ENCODE measurements around the gene AUH.

Gene AUH

GRCh38 chr9:91243029-91243428 is 118.7 kb downstream of the AUH start:
- intact Hi-C loops (cut with DNase I; ENCODE audit: low total_unique reads), result no loop called here
- H3K4me1 ChIP-seq, result no peaks in the 10 kb centered on the region
- H3K27me3 ChIP-seq, result no peaks in the 10 kb centered on the region
- DNase-seq, result no peak
- H3K9me3 ChIP-seq, result no peaks in the 10 kb centered on the region
- H3K4me3 ChIP-seq, result no peak overlapping the region
- TF ChIP-seq CTCF (IDR thresholded peaks at IDR 0.05), result no peak
- no peaks in the 10 kb centered on the region for H3K36me3 ChIP-seq
- no peak overlapping the region for H3K27ac ChIP-seq

GRCh38 chr9:91241909-91242308 is 119.8 kb downstream of the AUH start:
- no peak for TF ChIP-seq CTCF (IDR thresholded peaks at IDR 0.05)
- intact Hi-C loops (cut with DNase I; ENCODE audit: low total_unique reads), result no loop called here

GRCh38 chr9:91240596-91241165 is 121.0 kb downstream of the AUH start:
- no peak for DNase-seq
- no peaks in the 10 kb centered on the region for H3K27me3 ChIP-seq
- intact Hi-C loops (cut with DNase I; ENCODE audit: low total_unique reads), result no loop called here
- H3K36me3 ChIP-seq, result no peaks in the 10 kb centered on the region
- no peaks in the 10 kb centered on the region for H3K4me1 ChIP-seq
- no peak for TF ChIP-seq CTCF (IDR thresholded peaks at IDR 0.05)
- H3K4me3 ChIP-seq, result no peak overlapping the region
- no peaks in the 10 kb centered on the region for H3K9me3 ChIP-seq
- H3K27ac ChIP-seq, result no peak overlapping the region

More at GRCh38 chr9:91241909-91242308, 119.8 kb downstream of the AUH start:
- no peaks in the 10 kb centered on the region for H3K9me3 ChIP-seq
- no peak overlapping the region for H3K27ac ChIP-seq
- H3K36me3 ChIP-seq, result no peaks in the 10 kb centered on the region
- H3K4me1 ChIP-seq, result no peaks in the 10 kb centered on the region
- H3K27me3 ChIP-seq, result no peaks in the 10 kb centered on the region
- no peak overlapping the region for H3K4me3 ChIP-seq
- DNase-seq, result no peak

- no peak for DNase-seq
- H3K4me1 ChIP-seq, result no peaks in the 10 kb centered on the region
- no peak for TF ChIP-seq CTCF (IDR thresholded peaks at IDR 0.05)
- H3K4me3 ChIP-seq, result no peak overlapping the region
- H3K27ac ChIP-seq, result no peak overlapping the region
- no peaks in the 10 kb centered on the region for H3K36me3 ChIP-seq
- no peaks in the 10 kb centered on the region for H3K9me3 ChIP-seq
- intact Hi-C loops (cut with DNase I; ENCODE audit: low total_unique reads), result no loop called here
- H3K27me3 ChIP-seq, result no peaks in the 10 kb centered on the region
Measured at GRCh38 chr9:91239367-91240111, 122.2 kb downstream of the AUH start.

GRCh38 chr9:91234523-91234922 is 127.2 kb downstream of the AUH start:
- DNase-seq, result no peak
- H3K4me3 ChIP-seq, result no peak overlapping the region
- intact Hi-C loops (cut with DNase I; ENCODE audit: low total_unique reads), result no loop called here
- no peaks in the 10 kb centered on the region for H3K9me3 ChIP-seq
- no peaks in the 10 kb centered on the region for H3K4me1 ChIP-seq
- no peak overlapping the region for H3K27ac ChIP-seq
- no peak for TF ChIP-seq CTCF (IDR thresholded peaks at IDR 0.05)
- H3K27me3 ChIP-seq, result no peaks in the 10 kb centered on the region
- H3K36me3 ChIP-seq, result no peaks in the 10 kb centered on the region
